GM23248 (cell line): ENCODE data around the gene FAM83G. TPM values are rescaled to one million over a fixed set of nuclear protein-coding genes. Genes with fewer than 3 reads are reported as not detected.
"Not testable (repeated sequence)": the region's sequence is repeated elsewhere in the genome, so short reads cannot be mapped to it uniquely, and the experiment has no call there.

ENCODE experiments used
- DNase-seq: peaks from one replicate; pipeline ENCODE4 v3.0.0-alpha.2; 2015
- H2AFZ ChIP-seq: fragments of 200-600 bp; sonication (generic); 2 replicates; pipeline ENCODE4 v1.6.1; 2016; ENCODE audit warnings: antibody characterized with exemption
- H3F3A ChIP-seq: fragments of 200-600 bp; sonication (generic); 2 replicates; pipeline ENCODE4 v1.6.1; 2016; ENCODE audit warnings: mild to moderate bottlenecking, antibody characterized with exemption, mixed run types; ENCODE audit not compliant: insufficient read depth
- H3K27ac ChIP-seq: fragments of 200-600 bp; sonication (generic); 2 replicates; pipeline ENCODE4 v1.5.1; 2016; ENCODE audit warnings: mild to moderate bottlenecking
- H3K27me3 ChIP-seq: fragments of 200-600 bp; sonication (generic); replicated peaks from 2 replicates; pipeline ENCODE4 v1.6.1; 2016; ENCODE audit warnings: mild to moderate bottlenecking; ENCODE audit not compliant: insufficient read depth
- H3K36me3 ChIP-seq: fragments of 200-600 bp; sonication (generic); 2 replicates; pipeline ENCODE4 v1.6.1; 2016; ENCODE audit warnings: low read depth, mild to moderate bottlenecking
- H3K4me1 ChIP-seq: fragments of 200-600 bp; sonication (generic); 2 replicates; pipeline ENCODE4 v1.6.1; 2016; ENCODE audit warnings: mild to moderate bottlenecking; ENCODE audit not compliant: insufficient read depth
- H3K4me2 ChIP-seq: fragments of 200-600 bp; sonication (generic); one replicate; pipeline ENCODE4 v1.6.1; 2016; ENCODE audit warnings: mild to moderate bottlenecking; ENCODE audit not compliant: unreplicated experiment
- H3K4me3 ChIP-seq: fragments of 200-600 bp; sonication (generic); 2 replicates; pipeline ENCODE4 v1.5.1; 2016; ENCODE audit warnings: mild to moderate bottlenecking
- H3K79me2 ChIP-seq: fragments of 200-600 bp; sonication (generic); 2 replicates; pipeline ENCODE4 v1.6.1; 2016; ENCODE audit warnings: mild to moderate bottlenecking; ENCODE audit not compliant: insufficient read depth
- H3K9ac ChIP-seq: fragments of 200-600 bp; sonication (generic); 2 replicates; pipeline ENCODE4 v1.6.1; 2016; ENCODE audit warnings: mild to moderate bottlenecking
- H3K9me2 ChIP-seq: fragments of 200-600 bp; sonication (generic); 2 replicates; pipeline ENCODE4 v1.6.1; 2016; ENCODE audit warnings: mixed run types, mild to moderate bottlenecking, moderate library complexity; ENCODE audit not compliant: insufficient read depth
- H3K9me3 ChIP-seq: fragments of 200-600 bp; sonication (generic); one replicate; pipeline ENCODE4 v1.6.1; 2017; ENCODE audit warnings: low read depth
- H4K20me1 ChIP-seq: fragments of 200-600 bp; sonication (generic); 2 replicates; pipeline ENCODE4 v1.6.0; 2016; ENCODE audit not compliant: insufficient read depth
- EZH2 ChIP-seq: fragments of 200-600 bp; sonication (generic); IDR thresholded peaks from 2 replicates; pipeline ENCODE4 v1.6.1; 2018; ENCODE audit warnings: antibody characterized with exemption, mild to moderate bottlenecking; ENCODE audit not compliant: insufficient read depth, poor library complexity, severe bottlenecking
- EZH2phosphoT487 ChIP-seq: fragments of 200-600 bp; sonication (generic); IDR thresholded peaks from 2 replicates; pipeline ENCODE4 v1.6.1; 2018; ENCODE audit warnings: antibody characterized with exemption, moderate library complexity, mild to moderate bottlenecking, low read depth; ENCODE audit not compliant: insufficient read depth
- WGBS, 2 experiments: methylation state at CpG; one replicate each; pipeline ENCODE4 v1.1.6; 2015 to 2017; ENCODE audit warnings: low lambda C conversion rate in 2 of 2, low coverage in 1 of 2; ENCODE audit errors: missing lambda C conversion rate in 2 of 2; 5-methylcytosine and 5-hydroxymethylcytosine counted together
- in situ Hi-C: fragments of 300-500 bp; cut with MboI; formaldehyde crosslinking; loops from 2 replicates; pipeline ENCODE4 v1.15.0; 2020
- polyA plus RNA-seq: library from polyadenylated mRNA; unstranded; fragments of >200 nt; fragmentation: Nextera tagmentation; extraction: Ambion mirVana; gene quantifications from 2 replicates; pipeline ENCODE4 v1.2.1, GENCODE V29; 2016
- total RNA-seq: library from RNA; depleted of rRNA; stranded (reverse); fragments of >200 nt; shearing (Covaris generic); gene quantifications from 2 replicates; pipeline ENCODE4 v1.2.3, GENCODE V29; 2014

FAM83G gene
- total and polyA plus RNA-seq, 2 experiments from 2014 or later = 8.9 to 26.2 TPM

- H2AFZ ChIP-seq = no peak overlapping the region
- no peaks in the 10 kb centered on the region for H4K20me1 ChIP-seq
- no peaks in the 10 kb centered on the region for H3K9me2 ChIP-seq
- no peaks in the 10 kb centered on the region for H3K9me3 ChIP-seq
- in situ Hi-C loops = no loop called here
- no peak overlapping the region for H3K9ac ChIP-seq
- peaks cover 25% of the 10 kb centered on the region for H3K4me1 ChIP-seq
- no peak overlapping the region for H3K4me2 ChIP-seq
- no peak overlapping the region for H3K27ac ChIP-seq
- no peaks in the 10 kb centered on the region for H3K36me3 ChIP-seq
- H3K79me2 ChIP-seq = no peaks in the 10 kb centered on the region
- H3F3A ChIP-seq = peaks cover 17% of the 10 kb centered on the region
- DNase-seq = no peak
- no peaks in the 10 kb centered on the region for H3K27me3 ChIP-seq
- 89 to 90% methylated on average over 11 of the region's 11 CpGs for WGBS, 2 experiments
- no peak overlapping the region for H3K4me3 ChIP-seq
- TF ChIP-seq EZH2 (no peak), EZH2phosphoT487 (no peak)
Measured at GRCh38 chr17:18958611-18959010, 46.0 kb downstream of the FAM83G start.

GRCh38 chr17:18957831-18958230, 46.7 kb downstream of the FAM83G start:
- Histone ChIP-seq H3K9me3 (no peaks in the 10 kb centered on the region), H3K27me3 (no peaks in the 10 kb centered on the region), H3K4me3 (no peak overlapping the region), H3K9me2 (no peaks in the 10 kb centered on the region), H3K27ac (no peak overlapping the region), H3K9ac (no peak overlapping the region), H2AFZ (no peak overlapping the region), H3K79me2 (no peaks in the 10 kb centered on the region), H3K4me1 (peaks cover 17% of the 10 kb centered on the region), H4K20me1 (no peaks in the 10 kb centered on the region), H3F3A (peaks cover 11% of the 10 kb centered on the region), H3K4me2 (no peak overlapping the region), H3K36me3 (no peaks in the 10 kb centered on the region)
- WGBS, 2 experiments = 89 to 97% methylated on average over 4 of the region's 4 CpGs
- TF ChIP-seq EZH2phosphoT487 (no peak), EZH2 (no peak)
- in situ Hi-C loops = no loop called here
- no peak for DNase-seq

GRCh38 chr17:18956581-18956980, 48.0 kb downstream of the FAM83G start:
- DNase-seq = no peak
- peaks cover under 1% of the 10 kb centered on the region; the same call in 1 of the 2 replicates for H3F3A ChIP-seq
- no peaks in the 10 kb centered on the region for H3K79me2 ChIP-seq
- H2AFZ ChIP-seq = no peak overlapping the region
- in situ Hi-C loops = no loop called here
- H3K27me3 ChIP-seq = no peaks in the 10 kb centered on the region
- H3K4me2 ChIP-seq = no peak overlapping the region
- H3K36me3 ChIP-seq = no peaks in the 10 kb centered on the region
- TF ChIP-seq EZH2phosphoT487 (no peak), EZH2 (no peak)
- H3K27ac ChIP-seq = no peak overlapping the region
- 90 to 93% methylated on average over 3 of the region's 3 CpGs for WGBS, 2 experiments
- no peaks in the 10 kb centered on the region for H3K9me2 ChIP-seq
- no peak overlapping the region for H3K9ac ChIP-seq
- no peaks in the 10 kb centered on the region for H4K20me1 ChIP-seq
- H3K9me3 ChIP-seq = no peaks in the 10 kb centered on the region
- no peak overlapping the region for H3K4me3 ChIP-seq
- peaks cover 4% of the 10 kb centered on the region for H3K4me1 ChIP-seq

- H2AFZ ChIP-seq, H4K20me1 ChIP-seq, H3K4me3 ChIP-seq, H3K4me2 ChIP-seq, H3F3A ChIP-seq, H3K9me3 ChIP-seq, H3K36me3 ChIP-seq, H3K9me2 ChIP-seq, H3K27ac ChIP-seq, H3K27me3 ChIP-seq, DNase-seq, in situ Hi-C loops, H3K4me1 ChIP-seq, H3K9ac ChIP-seq, H3K79me2 ChIP-seq: not testable (repeated sequence)
- 93 to 95% methylated on average over 6 of the region's 6 CpGs for WGBS, 2 experiments
Measured at GRCh38 chr17:18956021-18956420, 48.5 kb downstream of the FAM83G start.

- H3K79me2 ChIP-seq = no peaks in the 10 kb centered on the region
- no peak overlapping the region for H3K9ac ChIP-seq
- H3K27me3 ChIP-seq = peaks cover 6% of the 10 kb centered on the region
- no peak overlapping the region for H2AFZ ChIP-seq
- no peaks in the 10 kb centered on the region for H3K9me2 ChIP-seq
- in situ Hi-C loops = no loop called here
- WGBS, 2 experiments = 89 to 92% methylated on average over 6 of the region's 6 CpGs
- DNase-seq = no peak
- no peaks in the 10 kb centered on the region for H3K36me3 ChIP-seq
- H3K4me2 ChIP-seq = no peak overlapping the region
- TF ChIP-seq EZH2phosphoT487 = no peak
- H3K9me3 ChIP-seq = no peaks in the 10 kb centered on the region
- H3K4me1 ChIP-seq = no peaks in the 10 kb centered on the region
- no peaks in the 10 kb centered on the region for H3F3A ChIP-seq
- no peak overlapping the region for H3K4me3 ChIP-seq
- H3K27ac ChIP-seq = no peak overlapping the region
- H4K20me1 ChIP-seq = no peaks in the 10 kb centered on the region
Measured at GRCh38 chr17:18955009-18955408, 49.6 kb downstream of the FAM83G start.
